CD4-positive, alpha-beta T cell treated with Interleukin-6 at 100 ng/mL for 8 hours (primary cell): ENCODE measurements around the gene TTLL5.

Experiments
- DNase-seq: peaks from one replicate; pipeline ENCODE4 v3.0.0-alpha.2; 2020; ENCODE audit warnings: mixed read lengths, low spot score

TTLL5 gene

GRCh38 chr14:75991753-75992152 lies 330.7 kb downstream of the TTLL5 start:
- DNase-seq: no peak

- no peak for DNase-seq
These were observed 332.6 kb downstream of the TTLL5 start for GRCh38 chr14:75993567-75994041.

- no peak for DNase-seq
These were observed 334.5 kb downstream of the TTLL5 start for GRCh38 chr14:75995372-75996041.

DNA sequence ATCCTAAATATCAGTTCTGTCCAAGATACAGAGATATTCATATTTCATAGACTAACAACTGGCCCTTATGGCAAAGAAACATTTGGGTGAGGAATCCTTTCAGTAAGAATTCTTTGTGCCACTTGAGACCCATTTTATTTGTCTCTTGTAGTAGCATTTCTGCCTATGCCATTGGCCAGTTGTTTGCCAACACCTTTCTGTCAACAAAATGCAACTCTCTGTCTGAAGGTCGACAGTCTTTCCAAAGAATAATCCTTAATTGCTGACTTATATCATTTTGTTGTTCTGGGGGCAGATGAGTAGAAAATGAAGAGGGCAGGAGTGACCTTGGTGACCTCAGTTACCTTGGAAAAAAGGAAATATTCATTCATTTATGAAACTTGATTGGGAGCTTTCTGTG lies 335.4 kb downstream of the TTLL5 start:
- DNase-seq: no peak

DNA sequence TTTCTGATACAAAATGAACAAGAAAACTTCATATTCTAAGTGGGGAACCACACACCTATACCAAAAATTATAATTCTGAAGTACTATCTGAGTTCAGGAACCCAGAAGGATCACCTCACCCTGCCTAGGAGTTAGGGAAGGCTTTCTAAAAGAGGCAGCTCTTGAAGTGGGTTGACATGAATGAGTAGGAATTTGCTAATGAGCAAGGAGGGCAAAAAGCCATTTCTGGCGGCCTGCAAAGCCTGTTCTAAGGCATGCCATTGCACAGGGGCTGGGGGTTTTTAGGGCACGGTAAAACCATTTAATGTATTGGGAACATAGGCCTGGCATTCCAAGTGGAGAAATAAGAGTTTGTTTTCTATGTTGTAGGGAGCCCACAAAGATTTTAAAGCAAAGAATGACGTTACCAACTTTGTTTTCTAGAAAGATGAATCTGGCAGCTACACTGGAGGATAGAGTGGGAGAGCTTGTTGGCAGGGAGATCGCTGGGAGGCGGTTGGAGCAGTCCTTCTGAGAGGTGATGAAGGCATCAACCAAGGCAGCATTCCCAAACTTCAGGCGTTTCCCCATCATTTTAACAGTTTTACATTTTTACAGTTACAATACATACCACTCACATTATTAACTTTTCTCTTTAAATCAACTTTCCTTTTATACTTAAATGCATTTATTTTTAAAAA lies 338.6 kb downstream of the TTLL5 start:
- DNase-seq: no peak

DNA sequence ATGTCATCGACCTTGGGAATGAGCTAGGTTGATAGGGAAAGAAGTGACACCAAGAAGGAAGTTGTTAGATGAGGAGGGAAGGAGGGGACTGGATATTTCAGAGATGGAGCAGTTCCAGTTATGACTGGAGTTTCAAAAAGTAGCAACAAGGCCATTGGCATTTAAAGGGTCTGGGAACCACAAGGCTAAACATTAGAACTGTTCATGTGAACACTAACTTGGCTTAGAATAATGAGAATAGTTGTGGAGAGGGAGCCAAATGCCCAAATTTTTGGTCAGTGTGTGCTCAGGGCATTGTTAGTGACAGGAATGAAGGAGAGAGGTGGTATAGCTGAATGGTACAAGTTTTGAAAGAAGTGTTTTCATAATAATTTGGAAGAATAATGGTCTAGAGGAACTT lies 341.3 kb downstream of the TTLL5 start:
- no peak for DNase-seq
